NCI-H82 treated with DMSO at 0.1 percent for 48 hours (cell line): ENCODE data around the gene OR51G2.
"Not testable (repeated sequence)": the region's sequence is repeated elsewhere in the genome, so short reads cannot be mapped to it uniquely, and the experiment has no call there.

Experiments
- DNase-seq: peaks from one replicate; lab custom pipeline; 2025; ENCODE audit not compliant: unreplicated experiment; lab: John Stamatoyannopoulos, UW

Gene OR51G2, protein sequence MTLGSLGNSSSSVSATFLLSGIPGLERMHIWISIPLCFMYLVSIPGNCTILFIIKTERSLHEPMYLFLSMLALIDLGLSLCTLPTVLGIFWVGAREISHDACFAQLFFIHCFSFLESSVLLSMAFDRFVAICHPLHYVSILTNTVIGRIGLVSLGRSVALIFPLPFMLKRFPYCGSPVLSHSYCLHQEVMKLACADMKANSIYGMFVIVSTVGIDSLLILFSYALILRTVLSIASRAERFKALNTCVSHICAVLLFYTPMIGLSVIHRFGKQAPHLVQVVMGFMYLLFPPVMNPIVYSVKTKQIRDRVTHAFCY

DNA sequence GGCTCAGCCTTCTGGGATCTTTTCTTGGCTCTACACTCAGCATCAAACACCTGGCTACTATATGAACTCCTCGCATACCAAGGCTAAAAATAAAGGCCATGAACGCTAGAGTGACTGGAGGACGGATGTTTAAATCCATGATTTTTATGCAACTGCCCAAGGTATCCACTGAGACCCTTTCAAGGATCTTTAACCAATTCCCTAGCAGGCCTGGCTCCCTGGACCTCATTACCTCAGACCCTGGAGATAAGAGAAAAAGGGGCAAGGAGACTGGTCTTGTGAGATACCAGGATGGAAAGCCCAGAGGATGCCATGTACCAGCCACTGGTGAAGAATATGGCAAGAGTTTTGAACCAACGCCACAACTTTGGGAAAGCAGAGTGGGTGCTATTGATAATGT lies at the start of gene OR51G2:
OR51G2 (minus strand) TSS at position 101 of the 400 bp plus-strand sequence. CDS start 3,687 bp downstream, outside the sequence.
- DNase-seq, result no peak

DNA sequence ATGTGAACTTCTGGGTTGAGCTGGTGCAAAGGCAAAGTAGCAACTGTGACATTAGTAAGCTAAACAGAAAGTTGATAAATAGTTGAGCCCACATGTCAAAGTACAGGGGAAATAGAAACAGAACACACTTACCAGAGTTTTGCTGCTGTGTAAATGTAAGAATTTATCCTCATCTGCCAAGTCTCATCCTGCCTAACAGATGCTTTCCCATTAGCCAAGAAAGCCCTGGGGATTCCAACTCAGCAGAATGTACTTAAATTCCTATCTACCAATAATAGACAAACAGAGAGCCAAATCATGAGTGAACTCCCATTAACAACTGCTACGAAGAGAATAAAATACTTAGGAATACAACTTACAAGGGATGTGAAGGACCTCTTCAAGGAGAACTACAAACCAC lies 43.7 kb upstream of the OR51G2 start:
- no peak for DNase-seq

DNA sequence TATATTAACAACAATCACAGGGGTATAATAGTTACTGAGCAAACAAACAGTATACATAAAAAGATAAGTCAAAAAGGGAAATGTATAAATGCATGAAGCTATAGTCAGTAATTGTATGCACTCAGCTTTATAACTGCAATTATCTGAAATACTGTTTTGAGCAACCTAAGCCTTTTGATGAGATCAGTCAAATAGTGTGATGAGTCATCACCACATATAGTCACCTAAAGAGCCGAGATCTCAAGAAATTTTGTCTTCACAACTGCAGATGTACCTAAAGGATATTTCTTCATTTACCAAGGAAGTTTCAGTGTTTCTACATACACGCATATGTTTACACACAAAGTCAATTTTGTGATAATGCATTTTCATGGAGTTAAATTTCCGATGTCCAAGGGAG lies 41.7 kb upstream of the OR51G2 start:
- DNase-seq, result no peak

DNA sequence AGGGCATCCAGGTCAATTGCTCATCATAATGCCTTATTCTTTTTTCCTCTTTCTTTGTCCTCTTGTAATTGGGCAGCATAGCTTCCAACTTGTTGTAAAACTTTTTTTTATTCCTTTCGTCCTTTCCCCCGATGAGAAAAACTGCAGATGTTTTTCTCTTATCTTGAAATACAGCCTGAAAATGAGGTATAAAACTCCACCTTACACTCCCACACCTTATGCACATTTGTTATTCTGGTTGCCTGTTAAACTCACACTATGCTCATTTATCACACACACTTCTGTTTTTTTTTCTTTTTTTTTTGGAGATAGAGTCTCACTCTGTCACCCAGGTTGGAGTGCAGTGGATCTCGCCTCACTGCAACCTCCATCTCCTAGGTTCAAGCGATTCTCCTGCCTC lies 38.2 kb upstream of the OR51G2 start:
- no peak for DNase-seq

DNA sequence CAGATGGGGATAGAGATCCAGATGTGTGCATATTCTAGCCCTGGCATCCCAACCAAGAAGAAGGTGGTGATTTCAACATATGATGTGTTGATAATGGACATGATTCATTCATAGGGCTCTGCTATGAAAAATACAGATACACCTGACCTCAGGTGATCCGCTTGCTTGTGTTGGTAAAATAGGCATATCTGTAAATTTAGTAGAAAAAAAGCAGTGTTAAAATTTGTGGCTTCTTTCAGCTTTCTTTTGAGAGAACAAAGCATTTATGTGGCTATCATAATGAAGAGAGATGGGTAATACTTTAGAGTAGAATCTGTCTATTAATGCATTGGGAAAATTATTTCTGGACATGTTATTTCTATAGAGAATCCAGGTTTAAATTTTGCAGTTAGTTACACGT lies 36.5 kb upstream of the OR51G2 start, which contains the start of gene OR51A2:
OR51A2 (minus strand) TSS at position 101 of the 400 bp plus-strand sequence; CDS start at position 101, 0 bp downstream.
- DNase-seq, result not testable (repeated sequence)

DNA sequence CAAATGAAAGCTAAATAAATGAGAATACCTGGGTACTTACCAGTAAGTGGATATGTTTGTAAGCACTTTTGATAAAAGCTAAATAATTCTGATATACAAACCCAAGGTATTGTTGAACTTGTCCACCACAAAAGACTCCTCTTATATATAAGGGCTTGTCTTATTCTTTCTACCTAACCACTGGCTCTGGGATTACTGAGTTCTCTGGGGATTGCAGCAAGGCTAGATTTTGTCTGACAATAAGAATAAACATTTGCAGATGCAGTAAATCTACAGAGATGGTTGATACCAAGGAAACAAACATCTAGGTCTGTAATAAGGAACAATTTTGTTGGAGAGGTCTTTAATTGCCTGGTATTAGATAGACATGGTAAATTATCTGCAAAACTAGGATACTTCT lies 28.4 kb upstream of the OR51G2 start, which contains the start of gene OR51A4:
OR51A4 (minus strand) TSS at position 101 of the 400 bp plus-strand sequence. CDS start 505 bp downstream, outside the sequence.
- no peak for DNase-seq

DNA sequence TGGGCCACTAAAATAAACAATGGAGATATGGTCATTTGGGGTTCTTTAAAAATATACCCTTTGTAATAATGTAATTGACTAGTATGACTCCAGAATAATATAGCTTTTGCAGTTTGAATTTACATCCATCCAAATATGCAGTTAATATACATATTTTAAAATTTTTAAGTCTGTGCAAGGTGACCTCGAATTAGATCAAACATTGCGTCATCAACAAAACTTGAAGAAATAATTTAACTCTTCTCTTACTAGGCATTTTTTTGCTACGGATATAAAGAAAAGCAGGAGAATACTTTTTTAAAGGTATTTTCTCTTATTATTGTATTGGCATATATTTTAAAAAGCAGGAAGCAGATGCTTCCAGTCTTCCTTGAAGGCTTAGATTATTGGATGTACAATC lies 17.6 kb upstream of the OR51G2 start:
- no peak for DNase-seq

DNA sequence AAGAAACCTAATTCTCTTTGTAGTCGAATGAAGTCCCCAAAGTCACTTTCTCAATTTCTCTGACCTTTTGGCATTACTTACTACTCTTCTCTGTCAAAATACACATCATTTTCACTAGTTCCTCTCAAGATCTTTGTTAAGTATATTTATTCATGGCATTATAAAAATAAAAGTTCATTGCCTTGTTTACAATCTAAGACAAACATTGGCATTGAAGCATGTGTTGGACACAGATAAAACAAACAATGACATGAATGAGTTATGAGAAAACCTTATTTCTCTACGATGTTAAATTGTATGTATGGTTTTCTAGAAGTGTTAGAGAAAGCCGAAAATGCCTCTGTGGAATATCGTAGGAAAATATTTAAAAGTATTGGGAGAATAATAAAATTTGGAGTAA lies 13.6 kb upstream of the OR51G2 start:
- DNase-seq, result no peak

DNA sequence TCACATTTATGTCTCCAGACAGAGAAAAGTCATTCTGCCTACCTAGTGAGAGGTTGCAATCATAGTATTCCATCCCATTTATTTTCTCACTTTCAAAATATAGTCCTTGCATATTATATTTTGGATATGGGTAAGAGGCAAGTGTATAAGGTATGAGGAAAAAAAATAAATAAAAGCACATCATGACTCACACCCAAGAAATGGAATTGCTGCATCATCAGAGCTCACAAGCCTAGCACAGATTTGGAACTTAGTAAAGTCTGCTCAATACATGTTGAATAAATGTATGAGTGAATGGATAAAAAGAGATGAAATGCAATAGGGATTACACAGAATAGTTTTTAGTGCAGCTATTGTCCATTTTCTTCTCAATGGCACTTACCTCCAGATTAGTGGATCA lies 7.5 kb upstream of the OR51G2 start:
- no peak for DNase-seq

DNA sequence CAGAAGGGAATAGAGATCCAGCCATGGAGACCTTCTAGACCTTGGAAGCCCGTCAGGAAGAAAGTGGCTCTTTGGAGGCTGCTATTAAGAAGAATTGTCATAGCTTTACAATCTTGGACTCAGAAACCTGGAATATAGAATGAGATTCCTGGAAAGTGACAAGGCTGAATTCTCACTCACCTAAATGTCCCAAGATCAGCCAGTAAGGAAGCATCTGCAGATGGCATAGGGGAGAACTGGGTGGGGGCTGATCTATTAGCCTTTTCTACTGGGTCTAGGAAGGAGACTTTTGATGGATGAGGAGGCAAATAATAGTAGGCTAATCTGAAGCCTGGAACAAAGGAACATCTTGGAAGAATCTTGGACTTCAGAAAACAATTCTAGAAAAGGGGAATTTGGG lies 5.1 kb upstream of the OR51G2 start, which contains the start of gene OR51G1:
OR51G1 (minus strand) TSS at position 101 of the 400 bp plus-strand sequence; CDS start at position 101, 0 bp downstream.
- no peak for DNase-seq

DNA sequence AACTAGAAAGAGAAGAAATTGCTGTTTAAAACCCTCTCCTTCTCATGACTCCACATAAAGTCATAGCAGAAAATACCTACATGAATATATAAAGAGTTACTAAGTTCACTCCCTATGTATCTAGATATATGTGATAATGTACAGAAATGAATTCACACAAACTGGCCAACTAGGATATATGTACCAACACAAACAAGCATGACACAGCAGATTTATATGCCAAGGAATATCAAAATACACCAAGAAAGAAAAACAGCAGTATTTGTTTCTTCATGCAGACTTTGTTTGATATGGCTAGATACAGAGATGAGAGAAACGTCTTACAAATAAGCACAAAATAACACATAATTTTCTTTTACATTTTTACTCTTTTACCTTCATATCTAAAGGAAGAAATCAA lies 3.2 kb upstream of the OR51G2 start:
- DNase-seq, result no peak

DNA sequence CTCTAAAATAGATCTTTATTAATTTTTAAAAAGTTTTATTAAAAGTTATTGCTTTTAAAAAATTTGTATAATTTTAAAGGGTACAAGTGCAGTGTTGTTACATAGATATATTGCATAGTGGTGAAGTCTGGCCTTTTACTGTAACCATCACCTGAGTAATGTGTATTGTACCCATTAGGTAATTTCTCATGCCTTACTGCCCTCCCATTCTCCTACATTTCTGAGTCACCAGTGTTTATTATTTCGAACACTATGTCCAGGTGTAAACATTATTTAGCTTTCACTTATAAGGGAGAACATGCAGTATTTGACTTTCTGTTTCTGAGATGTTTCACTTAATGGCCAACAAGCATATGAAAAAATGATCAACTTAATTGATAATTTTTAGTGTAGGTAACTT lies 2.6 kb upstream of the OR51G2 start:
- DNase-seq, result no peak

DNA sequence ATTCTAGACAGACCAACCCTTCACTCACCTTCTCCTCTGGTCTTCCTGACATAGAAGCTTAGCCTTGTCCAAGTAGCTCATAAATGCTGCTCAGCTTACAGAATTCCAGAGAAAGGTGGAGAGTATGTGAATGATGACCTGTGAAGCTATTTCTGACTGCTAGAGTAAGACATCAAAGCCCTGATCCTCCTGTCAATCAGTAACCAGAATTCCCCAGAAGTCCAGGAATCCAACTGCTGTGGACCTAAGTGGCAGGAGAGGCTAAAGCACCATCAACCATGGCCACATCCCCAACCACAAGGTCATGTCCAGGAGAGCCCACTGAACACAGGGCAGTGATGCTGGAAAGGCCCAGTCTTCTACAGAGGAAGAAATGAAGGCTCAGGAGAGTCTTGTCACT lies 2.6 kb downstream of the OR51G2 start:
- no peak for DNase-seq

DNA sequence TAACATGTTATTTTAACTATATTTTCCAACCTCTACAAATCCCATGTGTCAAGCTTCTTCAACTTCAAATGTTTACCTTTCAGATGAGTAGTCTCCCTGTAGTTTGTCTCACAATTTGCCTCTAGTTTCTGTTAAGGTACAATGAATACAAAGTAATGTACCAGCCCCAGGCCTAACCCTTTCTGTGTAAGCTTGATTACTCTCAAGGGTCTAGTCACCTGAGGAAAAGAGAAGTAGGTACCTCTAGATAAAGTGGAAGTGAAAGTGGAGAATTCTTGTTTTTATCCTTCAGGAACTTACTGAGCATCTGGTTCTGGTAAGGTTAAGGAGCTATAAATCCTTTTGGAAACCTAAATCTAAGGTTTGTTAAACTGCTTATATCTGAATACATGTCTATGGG lies 15.7 kb downstream of the OR51G2 start, which contains the start of gene OR51A7:
OR51A7 (plus strand) TSS at position 300 of the 400 bp plus-strand sequence. CDS start 3,587 bp downstream, outside the sequence.
- DNase-seq, result no peak

DNA sequence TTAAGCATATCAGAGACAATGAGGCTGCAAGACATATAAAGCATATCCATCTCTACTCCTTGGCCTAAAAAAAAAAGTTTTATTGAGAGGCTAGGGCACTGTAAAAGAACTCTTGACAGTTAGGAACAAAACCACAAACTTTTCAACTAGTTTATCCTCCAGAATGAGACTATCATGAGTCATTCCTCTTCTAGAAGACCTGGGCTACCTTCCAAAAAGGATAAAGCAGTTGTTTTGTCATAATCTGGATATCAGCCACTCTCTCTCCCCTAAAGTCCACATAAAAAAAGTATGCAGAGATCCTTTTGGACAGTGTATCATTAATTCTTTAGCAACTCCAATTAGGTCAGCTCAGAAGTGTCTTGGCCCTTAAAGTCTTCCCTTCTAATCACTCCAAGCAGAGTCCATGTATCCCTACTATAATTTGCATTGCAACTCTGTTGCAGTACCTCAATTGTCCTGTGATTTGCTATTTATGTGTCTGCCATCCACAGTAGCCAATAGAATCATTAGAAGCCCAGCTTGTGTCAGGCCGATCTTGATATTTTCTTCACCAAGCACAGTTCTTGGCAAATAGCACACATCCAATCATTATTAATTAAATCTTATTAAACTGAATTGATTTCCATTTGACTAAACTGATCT lies 27.0 kb downstream of the OR51G2 start:
- DNase-seq, result no peak

DNA sequence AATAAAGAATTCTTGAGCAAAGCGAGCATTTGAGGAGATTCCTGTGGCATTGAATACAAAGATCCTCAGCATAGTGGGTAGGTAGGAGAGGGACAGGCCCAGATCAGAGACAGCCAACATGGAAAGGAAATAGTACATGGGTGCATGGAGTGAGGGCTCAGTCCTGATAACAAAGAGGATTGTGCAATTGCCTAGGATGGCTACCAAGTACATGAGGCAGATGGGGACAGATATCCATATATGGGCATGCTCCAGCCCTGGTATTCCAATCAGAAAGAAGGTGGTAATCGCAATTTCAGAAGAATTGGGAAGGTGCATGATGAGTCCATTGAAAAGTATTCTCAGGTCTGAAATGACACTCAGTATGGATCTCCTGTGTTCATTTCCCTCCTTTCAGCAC lies 28.9 kb downstream of the OR51G2 start:
- DNase-seq, result no peak

DNA sequence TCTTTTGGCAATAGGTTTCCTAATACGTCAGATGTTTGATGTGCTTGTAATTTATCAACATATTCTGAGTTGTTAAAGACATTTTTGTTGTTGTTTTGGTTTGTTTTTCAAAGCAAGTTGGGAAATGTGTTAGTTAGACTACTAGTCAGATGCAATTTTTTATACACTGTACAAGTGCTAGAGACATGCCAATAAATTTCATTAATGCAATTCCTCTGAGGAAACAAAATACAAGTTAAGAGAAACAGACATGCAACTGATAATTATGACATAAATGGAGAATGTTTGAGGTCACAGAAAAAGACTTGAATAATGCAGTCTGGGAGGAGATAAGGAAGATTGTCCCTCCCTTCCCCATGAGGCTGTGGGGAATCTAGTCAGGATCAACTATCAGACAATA lies 31.6 kb downstream of the OR51G2 start:
- no peak for DNase-seq

DNA sequence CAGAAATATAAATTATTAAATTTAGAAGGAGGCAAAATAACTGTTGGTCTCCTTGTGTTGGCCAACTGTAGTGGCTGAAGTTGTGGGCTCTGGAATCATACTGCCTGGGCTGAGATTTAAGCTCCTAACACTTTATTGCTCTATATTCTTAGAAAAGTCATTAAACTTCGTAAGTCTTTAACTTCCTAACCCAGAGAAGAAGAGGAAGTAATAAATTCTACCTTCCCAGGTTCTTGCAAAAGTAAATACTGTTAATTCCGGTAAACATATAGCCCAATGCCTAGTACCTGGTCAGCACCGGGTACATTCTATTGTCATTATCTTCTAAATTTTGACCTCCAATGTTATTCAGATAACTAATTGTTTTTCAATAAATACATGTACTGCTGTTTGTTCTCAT lies 33.0 kb downstream of the OR51G2 start:
- no peak for DNase-seq

DNA sequence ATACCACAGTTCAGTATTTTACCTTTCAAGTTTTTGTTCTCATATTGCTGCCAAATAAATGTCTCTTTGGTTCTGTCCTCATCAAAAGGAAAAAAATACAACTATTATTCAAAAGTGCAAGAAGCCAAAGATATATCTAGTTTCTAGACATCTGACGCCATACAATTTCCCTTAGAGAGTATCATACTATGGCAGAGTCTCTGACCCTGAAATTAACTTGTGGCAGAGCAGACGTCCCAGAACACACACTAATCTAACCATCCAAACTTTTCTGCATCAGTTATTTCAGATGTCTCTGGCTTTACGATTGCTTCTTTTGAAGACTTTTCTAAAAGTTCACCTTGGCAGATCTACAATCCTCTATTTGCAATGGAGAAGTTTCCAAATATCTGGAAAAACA lies 34.8 kb downstream of the OR51G2 start:
- no peak for DNase-seq

DNA sequence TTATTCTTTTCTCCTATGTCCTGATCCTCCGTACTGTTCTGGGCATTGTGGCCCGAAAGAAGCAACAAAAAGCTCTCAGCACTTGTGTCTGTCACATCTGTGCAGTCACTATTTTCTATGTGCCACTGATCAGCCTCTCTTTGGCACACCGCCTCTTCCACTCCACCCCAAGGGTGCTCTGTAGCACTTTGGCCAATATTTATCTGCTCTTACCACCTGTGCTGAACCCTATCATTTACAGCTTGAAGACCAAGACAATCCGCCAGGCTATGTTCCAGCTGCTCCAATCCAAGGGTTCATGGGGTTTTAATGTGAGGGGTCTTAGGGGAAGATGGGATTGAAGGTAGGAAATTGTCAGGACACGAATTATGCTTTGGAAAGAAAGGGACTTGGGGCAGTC lies 36.6 kb downstream of the OR51G2 start:
- no peak for DNase-seq

DNA sequence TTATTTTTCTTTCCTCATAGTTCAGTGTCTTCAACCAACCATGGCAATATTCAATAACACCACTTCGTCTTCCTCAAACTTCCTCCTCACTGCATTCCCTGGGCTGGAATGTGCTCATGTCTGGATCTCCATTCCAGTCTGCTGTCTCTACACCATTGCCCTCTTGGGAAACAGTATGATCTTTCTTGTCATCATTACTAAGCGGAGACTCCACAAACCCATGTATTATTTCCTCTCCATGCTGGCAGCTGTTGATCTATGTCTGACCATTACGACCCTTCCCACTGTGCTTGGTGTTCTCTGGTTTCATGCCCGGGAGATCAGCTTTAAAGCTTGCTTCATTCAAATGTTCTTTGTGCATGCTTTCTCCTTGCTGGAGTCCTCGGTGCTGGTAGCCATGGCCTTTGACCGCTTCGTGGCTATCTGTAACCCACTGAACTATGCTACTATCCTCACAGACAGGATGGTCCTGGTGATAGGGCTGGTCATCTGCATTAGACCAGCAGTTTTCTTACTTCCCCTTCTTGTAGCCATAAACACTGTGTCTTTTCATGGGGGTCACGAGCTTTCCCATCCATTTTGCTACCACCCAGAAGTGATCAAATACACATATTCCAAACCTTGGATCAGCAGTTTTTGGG lies 37.2 kb downstream of the OR51G2 start, which contains the start of gene OR51T1:
OR51T1 (plus strand) TSS at position 41 of the 641 bp plus-strand sequence; CDS start at position 41, 0 bp downstream.
- DNase-seq, result no peak

DNA sequence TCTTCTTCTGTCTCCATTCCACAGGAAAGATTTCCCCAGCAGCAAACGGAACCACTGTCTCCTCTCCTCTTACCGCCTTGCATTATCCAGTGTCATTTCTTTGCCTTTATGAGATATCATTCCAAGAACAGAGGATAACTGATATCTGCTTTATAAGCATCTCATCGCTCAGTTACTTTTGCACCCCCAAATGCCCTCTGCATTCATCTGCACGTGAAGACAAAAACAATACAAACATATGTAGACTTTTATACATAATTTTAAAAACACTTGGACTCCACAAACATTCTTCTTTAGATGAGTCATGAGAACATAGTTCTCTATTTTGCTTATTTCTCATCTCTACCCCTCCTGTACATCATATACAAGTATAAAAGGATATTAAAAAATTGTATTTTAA lies 38.0 kb downstream of the OR51G2 start:
- no peak for DNase-seq
